SK-N-SH (cell line): Measurements from ENCODE around the gene HOXC13.

Experiments used
- EZH2phosphoT487 ChIP-seq: fragments of 200-600 bp; sonication (generic); IDR thresholded peaks from 2 replicates; pipeline ENCODE4 v1.6.1; 2017; ENCODE audit warnings: low read depth, mixed run types, mild to moderate bottlenecking, antibody characterized with exemption, moderate library complexity, borderline replicate concordance
- POLR2AphosphoS5 ChIP-seq: IDR thresholded peaks from 2 replicates; pipeline ENCODE4 v1.6.1; 2012; ENCODE audit warnings: low read depth, low read length
- TF ChIP-seq, protein P1 (sequence below): fragments of 200-600 bp; sonication (generic); IDR thresholded peaks from 2 replicates; pipeline ENCODE4 v1.6.1; 2017; ENCODE audit warnings: antibody characterized with exemption, mild to moderate bottlenecking, moderate library complexity

DNA sequence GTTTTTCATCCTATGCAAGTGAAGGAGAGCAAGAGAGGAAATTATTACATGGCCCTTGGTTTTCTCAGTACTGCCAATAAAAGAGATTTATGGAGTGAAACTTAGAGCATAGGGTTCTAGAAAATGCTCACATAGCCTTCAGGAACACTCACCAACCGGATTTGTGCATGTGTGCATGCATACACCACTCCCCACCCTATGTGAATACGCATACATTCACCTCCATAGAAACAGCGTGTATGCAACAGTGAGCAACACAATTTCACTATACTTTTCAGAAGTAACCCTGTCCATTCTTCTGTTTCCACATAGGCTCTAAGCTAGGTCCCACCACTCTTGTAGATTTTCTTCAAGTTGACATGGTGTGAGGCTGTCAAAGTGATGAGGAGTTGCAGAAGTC is 31.5 kb upstream of the HOXC13 start:
- TF ChIP-seq, protein P1, sequence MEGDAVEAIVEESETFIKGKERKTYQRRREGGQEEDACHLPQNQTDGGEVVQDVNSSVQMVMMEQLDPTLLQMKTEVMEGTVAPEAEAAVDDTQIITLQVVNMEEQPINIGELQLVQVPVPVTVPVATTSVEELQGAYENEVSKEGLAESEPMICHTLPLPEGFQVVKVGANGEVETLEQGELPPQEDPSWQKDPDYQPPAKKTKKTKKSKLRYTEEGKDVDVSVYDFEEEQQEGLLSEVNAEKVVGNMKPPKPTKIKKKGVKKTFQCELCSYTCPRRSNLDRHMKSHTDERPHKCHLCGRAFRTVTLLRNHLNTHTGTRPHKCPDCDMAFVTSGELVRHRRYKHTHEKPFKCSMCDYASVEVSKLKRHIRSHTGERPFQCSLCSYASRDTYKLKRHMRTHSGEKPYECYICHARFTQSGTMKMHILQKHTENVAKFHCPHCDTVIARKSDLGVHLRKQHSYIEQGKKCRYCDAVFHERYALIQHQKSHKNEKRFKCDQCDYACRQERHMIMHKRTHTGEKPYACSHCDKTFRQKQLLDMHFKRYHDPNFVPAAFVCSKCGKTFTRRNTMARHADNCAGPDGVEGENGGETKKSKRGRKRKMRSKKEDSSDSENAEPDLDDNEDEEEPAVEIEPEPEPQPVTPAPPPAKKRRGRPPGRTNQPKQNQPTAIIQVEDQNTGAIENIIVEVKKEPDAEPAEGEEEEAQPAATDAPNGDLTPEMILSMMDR: no peak
- TF ChIP-seq POLR2AphosphoS5 (no peak), EZH2phosphoT487 (no peak)
